ENCODE results near the gene G6PC3.
"Not testable (repeated sequence)": the region's sequence is repeated elsewhere in the genome, so short reads cannot be mapped to it uniquely, and the experiment has no call there.

The G6PC3 gene

GRCh38 chr17:44109312-44109630 lies 38.7 kb downstream of the G6PC3 start:
- DNase-seq = no peak

- DNase-seq = no peak
These were observed 39.6 kb downstream of the G6PC3 start for GRCh38 chr17:44110011-44110686.

- DNase-seq = peak; percentile 94
These were observed 40.5 kb downstream of the G6PC3 start for GRCh38 chr17:44110823-44111633.

- DNase-seq = no peak
These were observed 41.2 kb downstream of the G6PC3 start for GRCh38 chr17:44111777-44112176.

- peak; percentile 34 for DNase-seq
These were observed 42.0 kb downstream of the G6PC3 start for GRCh38 chr17:44112284-44113280.

GRCh38 chr17:44113382-44113781 lies 42.8 kb downstream of the G6PC3 start:
- DNase-seq = no peak

- DNase-seq = no peak
These were observed 43.6 kb downstream of the G6PC3 start for GRCh38 chr17:44113868-44114840.

- no peak for DNase-seq
These were observed 45.3 kb downstream of the G6PC3 start for GRCh38 chr17:44115585-44116415.

GRCh38 chr17:44117351-44117750 lies 46.8 kb downstream of the G6PC3 start:
- no peak for DNase-seq

- no peak for DNase-seq
These were observed 48.0 kb downstream of the G6PC3 start for GRCh38 chr17:44118427-44119050.

GRCh38 chr17:44119062-44119461 lies 48.5 kb downstream of the G6PC3 start:
- DNase-seq = no peak

GRCh38 chr17:44119798-44120197 lies 49.3 kb downstream of the G6PC3 start:
- no peak for DNase-seq

- DNase-seq = not testable (repeated sequence)
These were observed 49.7 kb downstream of the G6PC3 start for GRCh38 chr17:44120281-44120680.

GRCh38 chr17:44120851-44121605 lies 50.5 kb downstream of the G6PC3 start:
- no peak for DNase-seq

GRCh38 chr17:44121997-44122815 lies 51.7 kb downstream of the G6PC3 start:
- DNase-seq = no peak

- DNase-seq = no peak
These were observed 52.4 kb downstream of the G6PC3 start for GRCh38 chr17:44122816-44123355.

GRCh38 chr17:44123356-44124117 lies 53.0 kb downstream of the G6PC3 start, which contains the start of gene HDAC5:
TSS of gene HDAC5 (minus strand) at chr17:44123641. CDS start at chr17:44117515, 6,126 bp downstream.
- DNase-seq = peak; percentile 85

GRCh38 chr17:44124118-44124438 lies 53.5 kb downstream of the G6PC3 start:
- DNase-seq = no peak
